Measurements from ENCODE around the gene C2CD5. TPM values are rescaled to one million over a fixed set of nuclear protein-coding genes. Genes with fewer than 3 reads are reported as not detected.

The C2CD5 gene
- total and polyA plus RNA-seq, 2 of the 13 experiments (the other 11 are each of a cell fraction or from before 2014, with no cell fraction given) = 12.6 to 14.6 TPM

DNA sequence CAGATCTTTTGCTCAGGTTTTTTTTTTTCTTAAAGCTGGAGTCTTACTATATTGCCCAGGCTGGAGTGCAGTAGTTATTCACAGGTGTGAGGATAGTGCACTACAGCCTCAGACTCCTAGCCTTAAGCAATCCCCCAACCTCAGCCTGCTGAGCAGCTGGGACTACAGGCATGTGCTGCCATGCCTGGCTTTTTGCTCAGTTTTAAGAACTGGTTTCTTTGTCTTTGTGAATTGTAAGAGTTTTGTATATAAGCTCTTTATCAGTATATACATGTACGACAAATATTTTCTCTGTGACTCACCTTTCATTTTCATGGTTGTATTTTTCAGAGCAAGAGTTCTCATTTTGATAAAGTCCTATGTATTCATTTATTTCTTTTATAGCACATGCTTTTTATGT is 33.3 kb upstream of the C2CD5 start:
- FAIRE-seq (no peak), ATAC-seq (no peak), DNase-seq (ENCODE audit: low spot score) (no peak)
- TF ChIP-seq FOXP4 (CRISPR knock-in tag; IDR thresholded peaks at IDR 0.05) = no peak
- TF ChIP-seq, protein P1, sequence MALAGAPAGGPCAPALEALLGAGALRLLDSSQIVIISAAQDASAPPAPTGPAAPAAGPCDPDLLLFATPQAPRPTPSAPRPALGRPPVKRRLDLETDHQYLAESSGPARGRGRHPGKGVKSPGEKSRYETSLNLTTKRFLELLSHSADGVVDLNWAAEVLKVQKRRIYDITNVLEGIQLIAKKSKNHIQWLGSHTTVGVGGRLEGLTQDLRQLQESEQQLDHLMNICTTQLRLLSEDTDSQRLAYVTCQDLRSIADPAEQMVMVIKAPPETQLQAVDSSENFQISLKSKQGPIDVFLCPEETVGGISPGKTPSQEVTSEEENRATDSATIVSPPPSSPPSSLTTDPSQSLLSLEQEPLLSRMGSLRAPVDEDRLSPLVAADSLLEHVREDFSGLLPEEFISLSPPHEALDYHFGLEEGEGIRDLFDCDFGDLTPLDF (CRISPR knock-in tag; IDR thresholded peaks at IDR 0.05) = no peak
- TF ChIP-seq EEA1 (CRISPR knock-in tag; IDR thresholded peaks at IDR 0.05; ENCODE audit: borderline replicate concordance) = no peak
- no peak for TF ChIP-seq ZC3H13 (CRISPR knock-in tag; IDR thresholded peaks at IDR 0.05)
- no peak for TF ChIP-seq REXO4 (CRISPR knock-in tag; IDR thresholded peaks at IDR 0.05; ENCODE audit: borderline replicate concordance)
- no peak for TF ChIP-seq BCL6 (CRISPR knock-in tag; IDR thresholded peaks at IDR 0.05)
- TF ChIP-seq HIC2 (CRISPR knock-in tag; IDR thresholded peaks at IDR 0.05; ENCODE audit: low read depth) = no peak
- TF ChIP-seq ZMYM3 (CRISPR knock-in tag; IDR thresholded peaks at IDR 0.05) = no peak
- no peak for TF ChIP-seq BRCA1 (CRISPR knock-in tag; IDR thresholded peaks at IDR 0.05)
- TF ChIP-seq SNRNP70 (IDR thresholded peaks at IDR 0.05; ENCODE audit: low read depth, low read length) = no peak
- H3K27me3 ChIP-seq (ENCODE audit: control insufficient read depth in 1 of 2, insufficient read depth in 2 of 2, low read length in 2 of 2) = no peaks in the 10 kb centered on the region; a peak in 1 of 5 replicates
- no peaks in the 10 kb centered on the region for H3K9me3 ChIP-seq (ENCODE audit: low read length)
- H3K27ac ChIP-seq (ENCODE audit: extremely low read length, insufficient read depth, low read length) = no peak overlapping the region
- H3K79me2 ChIP-seq (ENCODE audit: insufficient read depth, low read length) = no peaks in the 10 kb centered on the region
- ChIA-PET CTCF (ENCODE audit: low intra/inter-chr PET ratio, low total read pairs) (no interaction called here), POLR2A (no interaction called here)
- H3K4me3 ChIP-seq (replicated peaks in 1 of 3; ENCODE audit: insufficient read depth in 1 of 3, low read depth in 2 of 3, low read length in 3 of 3) = no peak overlapping the region
- no peak overlapping the region for H3K4me2 ChIP-seq (ENCODE audit: low read depth, low read length)
- H2AFZ ChIP-seq (ENCODE audit: low read length) = no peak overlapping the region
- H3K4me1 ChIP-seq (ENCODE audit: insufficient read depth, low read length) = no peaks in the 10 kb centered on the region
- BruUV-seq (replicated peaks) = no TSS peak
- intact Hi-C loops (cut with micrococcal nuclease; ENCODE audit: unreplicated experiment) = no loop called here
- no peaks in the 10 kb centered on the region for H3K36me3 ChIP-seq (replicated peaks in 1 of 2; ENCODE audit: control insufficient read depth in 1 of 2, insufficient read depth in 2 of 2, low read length in 2 of 2)
- no peak overlapping the region for H3K9ac ChIP-seq (ENCODE audit: insufficient read depth, low read depth, low read length)
- no peaks in the 10 kb centered on the region for H4K20me1 ChIP-seq (ENCODE audit: insufficient read depth, low read length)
- WGBS (ENCODE audit: low lambda C conversion rate) = 33% methylated on average over 1 of the region's 1 CpG
- in situ Hi-C loops (cut with HindIII; ENCODE audit: extremely low pct_ligation_motif_present, low pct_unique_long_range_greater_than_20kb) = no loop called here
